Activated CD8-positive, alpha-beta memory T cell treated with anti-CD3 and anti-CD28 coated beads, Interleukin-2, amount 50 U/mL, for 1 hour (primary cell): Measurements from ENCODE around the gene MPZL1.

Experiments used
- DNase-seq: peaks from one replicate; pipeline ENCODE4 v3.0.0-alpha.2; 2020; ENCODE audit errors: extremely low read depth

MPZL1 gene

DNA sequence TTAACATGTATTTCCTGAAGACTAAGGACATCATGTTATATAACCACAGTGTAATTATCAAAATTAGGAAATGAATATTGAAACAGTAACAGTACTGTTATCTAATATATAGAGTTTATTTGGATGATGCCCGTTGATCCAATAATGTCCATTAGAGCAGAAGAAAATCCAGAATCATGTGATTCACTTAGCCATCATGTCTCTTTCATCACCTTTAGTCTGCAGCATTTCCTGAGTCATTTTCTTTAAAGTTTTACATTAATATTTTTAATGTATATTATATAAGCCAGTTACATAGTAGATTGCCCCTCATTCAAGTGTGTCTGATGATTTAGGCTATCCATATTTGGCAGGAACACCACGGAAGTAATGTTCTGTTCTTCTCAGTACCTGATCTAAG, 28.9 kb downstream of the MPZL1 start:
- DNase-seq = no peak

DNA sequence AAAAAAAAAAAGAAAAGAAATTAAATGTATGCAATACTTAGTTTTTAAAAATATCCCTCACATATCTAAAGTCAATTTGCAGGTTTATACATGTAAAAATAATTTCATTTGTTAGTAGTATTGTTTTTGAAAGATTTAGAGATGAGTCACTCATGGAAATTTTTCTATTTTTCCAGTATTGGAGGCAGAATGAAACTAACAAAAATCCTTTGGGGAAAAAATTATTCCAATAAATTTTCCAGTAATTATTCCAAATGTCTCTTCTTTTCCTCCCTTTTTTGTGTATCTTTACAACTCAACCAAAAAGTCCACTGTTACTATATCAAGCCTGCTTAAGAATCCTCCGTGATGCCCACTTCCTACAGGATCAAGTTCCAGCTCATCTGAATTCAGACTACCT, 29.9 kb downstream of the MPZL1 start:
- DNase-seq = no peak

DNA sequence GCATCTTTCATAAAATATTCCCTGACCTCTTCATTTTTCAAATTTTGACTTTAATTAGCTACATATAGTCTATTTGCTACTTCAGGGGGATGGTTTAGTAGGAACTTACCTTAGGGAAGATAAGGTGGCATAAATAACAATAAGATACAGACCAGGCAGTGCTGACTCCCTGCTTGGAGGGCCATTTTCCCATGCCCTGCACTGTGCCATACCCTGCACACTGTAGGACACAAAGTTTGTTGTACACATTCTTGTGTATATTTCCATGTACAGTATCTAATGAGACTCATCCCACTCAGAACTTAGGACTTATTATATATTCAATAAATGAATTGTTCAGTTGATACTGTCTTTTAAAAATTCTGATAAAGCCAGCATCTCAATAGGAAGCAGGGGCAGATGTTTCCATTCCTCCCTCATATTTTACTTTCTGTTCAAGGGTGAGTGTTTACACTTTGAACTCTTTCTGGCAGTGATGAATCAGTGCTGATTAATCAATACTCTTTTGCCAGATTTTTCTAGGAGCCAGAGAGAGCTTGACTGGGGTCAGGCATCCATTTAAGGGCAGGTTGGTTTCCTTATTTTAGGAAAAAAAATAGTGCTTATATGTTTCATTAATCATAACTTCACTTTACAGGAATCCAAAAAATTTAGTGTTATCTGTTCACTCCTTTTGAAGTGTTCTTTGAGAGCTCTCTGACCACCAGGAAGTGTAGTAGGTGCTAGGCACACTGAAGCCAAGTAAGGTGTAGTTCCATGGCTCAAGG, 30.6 kb downstream of the MPZL1 start:
- no peak for DNase-seq

DNA sequence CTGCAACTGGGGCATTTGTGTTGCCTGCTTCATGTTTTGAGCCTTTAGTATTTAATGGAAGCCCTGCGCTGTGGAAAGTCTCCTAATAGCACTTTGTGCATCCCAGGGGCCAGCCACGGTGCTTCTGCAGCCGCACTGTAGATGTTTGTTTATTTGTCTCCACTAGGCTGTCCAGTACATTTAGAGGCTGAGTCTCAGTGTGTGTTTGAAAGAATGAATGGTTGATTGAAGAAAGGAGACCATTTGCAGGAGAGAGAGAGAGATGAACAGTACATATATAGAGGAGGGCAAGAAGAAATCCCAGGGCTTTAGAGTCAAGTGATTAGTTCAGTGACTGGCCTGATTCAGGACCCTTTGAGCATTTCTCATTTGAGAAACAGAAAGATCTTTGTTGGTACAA, 33.9 kb downstream of the MPZL1 start:
- no peak for DNase-seq

DNA sequence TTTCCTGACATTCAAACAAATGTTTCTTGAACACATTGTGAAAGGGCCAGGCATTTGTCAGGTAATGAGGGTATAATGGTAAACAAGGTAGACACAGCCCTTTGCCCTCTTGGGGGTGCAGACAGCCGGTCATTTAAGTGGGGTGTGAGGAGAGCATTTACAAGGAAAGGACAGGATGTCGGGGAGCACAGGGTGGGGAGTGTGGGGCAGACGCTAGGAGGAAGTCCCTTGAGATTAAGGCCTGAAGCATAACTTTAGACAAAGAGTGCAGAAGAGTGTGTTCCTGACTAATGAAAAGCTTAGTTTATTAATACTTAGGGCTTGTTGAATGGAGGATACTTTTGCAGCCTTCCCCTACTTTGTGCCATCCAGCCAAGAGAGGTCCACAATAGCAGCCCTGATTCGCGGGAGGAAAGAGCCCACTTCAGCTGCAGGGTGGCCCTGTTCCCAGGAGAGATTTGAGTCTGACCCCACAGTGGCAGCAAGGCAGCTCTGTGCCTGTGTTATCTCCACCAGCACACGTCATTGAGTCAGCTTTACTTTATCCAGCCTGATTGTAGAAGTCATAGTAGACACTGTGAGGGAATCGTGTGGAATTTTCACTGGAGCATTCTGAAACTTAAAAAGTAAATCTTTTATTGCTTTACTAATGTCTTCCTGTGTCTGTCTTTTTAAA, 35.1 kb downstream of the MPZL1 start:
- no peak for DNase-seq

DNA sequence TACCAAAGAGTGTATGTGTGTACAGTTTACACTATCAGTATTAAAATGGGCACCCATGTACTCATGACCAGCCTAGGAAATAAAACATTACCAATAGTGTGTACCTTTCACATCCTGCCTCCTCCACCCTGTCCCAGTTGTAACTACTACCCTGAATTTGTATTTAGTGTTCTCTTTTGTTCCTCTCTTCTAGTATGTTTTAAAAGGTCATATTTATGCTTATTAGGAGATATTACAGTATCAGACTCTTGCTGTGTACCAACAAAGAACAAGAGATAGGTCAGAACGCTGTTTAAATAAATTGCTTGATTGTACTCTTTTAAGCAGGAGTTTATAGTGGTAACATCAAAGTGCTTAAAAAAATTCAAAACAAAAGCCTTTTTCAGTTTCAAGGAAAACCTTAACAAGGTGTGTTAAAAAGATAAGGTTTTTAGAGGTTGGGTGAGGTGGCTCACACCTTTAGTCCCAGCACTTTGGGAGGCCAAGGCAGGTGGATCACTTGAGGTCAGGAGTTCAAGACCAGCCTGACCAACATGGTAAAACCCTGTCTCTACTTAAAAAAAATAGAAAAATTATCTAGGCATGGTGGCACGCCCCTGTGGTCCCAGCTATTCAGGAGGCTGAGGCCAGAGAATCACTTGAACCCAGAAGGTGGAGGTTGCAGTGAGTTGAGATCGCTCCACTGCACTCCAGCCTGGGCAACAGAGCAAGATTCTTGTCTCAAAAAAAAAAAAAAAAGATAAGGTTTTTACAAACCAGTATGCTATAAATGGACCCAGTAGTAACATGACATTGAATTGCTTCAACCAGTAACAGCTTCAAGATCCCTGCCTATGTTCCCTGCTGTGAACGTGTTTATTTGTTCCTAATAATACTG, 35.9 kb downstream of the MPZL1 start:
- DNase-seq = no peak

DNA sequence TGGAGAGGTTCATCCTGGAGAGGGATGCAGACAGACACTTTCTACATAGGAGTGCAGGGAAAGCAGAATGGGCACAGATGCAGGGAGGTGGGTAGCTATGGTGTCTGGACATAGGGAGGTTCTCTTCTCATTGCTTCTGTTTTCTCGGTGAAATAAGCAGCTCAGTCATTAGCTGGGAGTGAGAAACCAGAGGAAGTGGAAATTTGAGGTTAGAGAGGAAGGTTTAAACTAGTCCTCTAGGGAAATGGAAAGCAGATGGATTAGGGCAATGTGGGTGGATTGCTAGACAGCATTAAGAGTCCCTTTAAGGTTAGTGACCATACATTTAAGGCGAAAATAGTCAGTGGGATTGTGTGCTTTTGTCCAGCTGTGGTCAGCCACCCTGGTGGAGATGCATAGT, 39.6 kb downstream of the MPZL1 start:
- no peak for DNase-seq

DNA sequence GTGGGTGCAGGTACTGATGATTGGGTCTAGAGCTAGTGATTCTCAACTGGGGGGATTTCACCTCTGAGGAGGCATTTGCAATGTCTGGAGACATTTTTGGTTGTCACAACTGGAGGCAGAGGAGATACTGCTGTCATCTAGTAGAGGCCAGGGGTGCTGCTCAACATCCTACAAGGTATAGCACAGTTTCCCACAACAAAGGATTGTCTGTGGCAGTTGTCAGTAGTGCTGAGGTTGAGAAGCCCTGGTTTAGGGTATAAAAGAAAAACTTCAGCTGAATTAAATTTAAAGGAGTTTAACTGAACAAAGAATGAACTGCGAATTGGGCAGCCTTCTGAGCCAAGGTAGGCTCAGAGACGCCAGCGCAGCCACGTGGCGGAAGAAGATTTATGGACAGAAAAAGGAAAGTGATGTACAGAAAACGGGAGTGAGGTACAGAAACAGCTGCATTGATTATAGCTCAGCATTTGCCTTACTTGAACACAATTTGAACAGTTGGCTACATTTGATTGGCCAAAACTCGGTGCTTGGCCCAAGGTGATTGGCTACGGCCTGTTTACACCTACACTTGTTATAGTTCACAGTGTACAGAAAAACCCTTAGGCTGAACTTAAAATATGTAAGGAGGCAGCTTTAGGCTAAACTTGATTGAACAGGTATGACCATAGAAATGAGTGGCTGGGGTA, 40.4 kb downstream of the MPZL1 start:
- DNase-seq = no peak

DNA sequence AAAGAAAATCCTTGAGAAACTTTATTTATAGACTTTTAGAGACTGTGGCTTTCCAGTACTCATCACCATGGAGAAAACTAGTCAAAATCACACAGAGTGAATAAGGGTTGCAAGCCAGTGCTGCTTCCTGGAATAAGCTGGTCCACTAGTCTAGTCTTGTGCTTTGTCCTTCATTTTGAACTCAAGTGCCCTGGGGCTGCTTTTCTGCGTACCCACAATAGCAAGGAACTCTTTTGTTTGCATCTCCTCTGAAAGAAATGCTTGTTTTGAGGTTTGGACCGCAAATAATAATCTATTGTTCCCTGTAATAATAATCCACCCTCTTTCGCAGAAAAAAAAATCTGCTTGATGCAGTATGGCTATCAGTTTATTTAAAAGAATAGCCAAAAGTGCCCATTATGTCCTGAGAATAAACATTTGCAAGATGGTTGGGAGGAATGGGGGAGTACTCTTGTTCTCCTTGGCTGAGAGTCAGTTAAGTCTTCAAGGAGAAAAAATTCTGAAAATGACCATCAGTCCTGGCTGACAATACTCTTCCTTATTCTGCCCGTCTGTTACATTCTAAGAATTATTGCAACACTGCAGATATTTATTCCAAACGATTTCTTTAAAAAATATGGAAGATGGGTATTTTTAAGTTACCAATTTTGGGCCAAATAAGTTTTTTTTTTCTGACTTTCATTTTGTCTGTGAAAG, 41.9 kb downstream of the MPZL1 start:
- no peak for DNase-seq

DNA sequence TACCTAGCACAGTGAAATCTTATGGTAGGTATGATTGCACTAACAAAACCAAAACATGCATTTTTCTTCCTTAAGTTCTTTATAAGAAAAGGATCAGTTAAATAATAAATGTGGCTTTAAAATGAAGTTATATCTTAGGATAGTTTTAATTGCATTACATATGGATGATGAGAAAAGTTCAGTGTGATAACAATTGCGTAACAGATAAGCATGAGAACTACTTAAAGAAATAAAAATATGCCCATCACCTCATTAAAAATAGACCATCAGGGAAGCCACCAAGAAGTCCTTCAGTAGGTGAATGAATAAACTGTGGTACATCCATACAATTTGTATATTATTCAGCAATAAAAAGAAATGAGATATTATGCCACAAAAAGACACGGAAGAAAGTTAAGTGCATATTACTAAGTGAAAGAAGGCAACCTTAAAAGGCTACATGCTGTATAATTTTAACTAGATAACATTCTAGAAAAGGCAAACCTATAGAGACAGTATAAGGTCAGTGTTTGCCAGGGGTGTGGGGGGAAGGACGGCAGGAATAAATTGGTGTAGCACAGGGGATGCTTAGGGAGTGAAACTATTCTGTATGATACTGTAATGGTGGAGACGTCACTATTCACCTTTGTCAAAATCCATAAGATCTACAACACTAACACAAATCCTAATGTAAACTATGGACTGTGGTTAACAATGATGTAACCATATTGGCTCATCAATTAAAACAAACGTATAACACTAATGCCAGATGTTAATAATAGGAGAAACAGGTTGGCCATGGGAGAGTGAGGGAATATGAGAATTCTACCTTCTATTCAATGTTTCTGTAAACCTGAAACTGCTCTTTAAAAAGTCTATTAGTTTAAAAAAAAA, 42.9 kb downstream of the MPZL1 start:
- no peak for DNase-seq

DNA sequence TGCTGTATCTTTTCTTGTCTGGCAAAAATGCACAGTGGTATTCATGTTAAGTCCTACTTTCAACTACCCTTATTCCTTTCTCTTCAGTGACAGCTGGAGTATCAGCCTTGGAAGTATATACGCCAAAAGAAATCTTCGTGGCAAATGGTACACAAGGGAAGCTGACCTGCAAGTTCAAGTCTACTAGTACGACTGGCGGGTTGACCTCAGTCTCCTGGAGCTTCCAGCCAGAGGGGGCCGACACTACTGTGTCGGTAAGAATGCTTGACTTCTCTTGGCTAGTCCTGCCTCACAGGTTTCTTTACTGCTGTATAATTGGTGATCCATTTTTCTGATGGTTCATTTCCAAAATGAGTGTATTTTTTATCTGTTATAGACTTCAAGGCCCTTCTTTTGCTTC, 43.7 kb downstream of the MPZL1 start:
- DNase-seq = no peak

DNA sequence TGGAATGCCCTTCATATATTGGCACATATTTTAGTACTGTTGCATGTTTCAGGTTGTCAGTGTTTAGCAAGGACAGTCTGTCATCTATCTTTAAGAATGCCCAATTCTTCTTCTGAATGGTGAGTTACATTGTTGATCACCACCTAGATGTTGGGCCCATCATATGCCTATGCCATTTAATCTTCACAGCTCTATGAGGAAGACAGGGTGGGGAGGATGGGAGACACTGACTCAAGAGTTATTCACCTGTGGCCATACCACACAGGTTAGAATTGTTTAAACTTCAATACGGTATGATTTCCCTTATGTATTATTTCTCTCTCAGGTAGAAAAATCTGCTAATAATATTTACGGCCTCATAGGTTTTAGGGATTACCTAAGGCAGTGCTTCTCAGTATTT, 44.8 kb downstream of the MPZL1 start:
- DNase-seq = no peak

DNA sequence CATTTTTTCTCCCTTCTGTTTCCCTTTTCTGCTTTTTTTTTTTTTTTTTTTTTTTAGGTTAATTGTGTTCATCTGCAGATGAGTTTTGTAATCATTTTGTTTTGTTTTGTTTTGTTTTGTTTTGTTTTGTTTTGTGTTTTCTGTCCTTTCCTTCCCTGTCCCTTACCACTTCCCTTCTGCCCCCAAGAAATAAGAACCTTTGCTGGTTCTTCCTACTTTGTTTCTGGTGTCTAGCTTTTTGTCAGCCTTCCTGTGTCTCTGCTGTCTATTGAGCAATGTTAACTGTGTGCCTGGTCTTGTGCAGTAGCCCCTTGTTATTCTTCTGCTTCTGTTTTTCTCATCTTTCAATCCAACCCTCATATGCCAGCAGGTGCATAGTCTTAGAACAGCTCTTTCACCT, 46.0 kb downstream of the MPZL1 start:
- no peak for DNase-seq

DNA sequence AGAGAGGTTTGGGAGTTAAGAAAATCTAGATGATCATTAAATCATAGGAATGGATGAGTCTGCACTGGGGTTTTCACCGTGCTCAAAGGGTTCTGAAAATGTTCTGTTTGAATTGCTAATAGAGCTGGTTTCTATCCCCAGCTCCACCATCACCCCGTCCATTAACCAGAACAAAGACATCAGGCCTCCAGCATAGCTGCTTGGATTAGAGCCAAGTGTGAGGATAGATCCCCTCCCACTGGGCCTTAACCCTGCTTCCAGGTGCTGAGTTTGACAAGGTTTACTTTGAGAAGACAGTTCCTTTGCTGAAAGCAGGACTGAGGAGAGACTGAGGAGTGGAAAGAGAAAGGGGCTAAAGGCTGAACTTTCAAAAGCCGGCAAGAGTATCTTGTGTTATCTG, 48.3 kb downstream of the MPZL1 start:
- DNase-seq = no peak

DNA sequence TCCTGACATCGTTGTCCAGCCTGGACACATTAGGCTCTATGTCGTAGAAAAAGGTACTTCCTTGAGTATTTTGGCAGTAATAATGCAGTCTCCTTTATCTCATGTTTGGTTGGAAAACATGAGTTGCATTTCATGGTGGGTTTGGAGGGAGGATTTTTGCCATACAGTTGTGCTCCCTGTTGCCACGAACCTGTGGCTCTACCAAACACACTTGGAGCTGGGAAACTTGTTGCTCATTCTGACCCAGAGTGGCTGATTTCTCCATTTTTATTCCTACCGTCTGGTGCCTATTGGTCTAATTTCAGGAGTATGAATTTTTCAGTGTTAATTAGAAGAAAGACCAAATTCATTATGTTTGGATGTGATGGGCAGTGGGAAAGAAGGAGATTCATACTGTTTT, 50.7 kb downstream of the MPZL1 start:
- no peak for DNase-seq

DNA sequence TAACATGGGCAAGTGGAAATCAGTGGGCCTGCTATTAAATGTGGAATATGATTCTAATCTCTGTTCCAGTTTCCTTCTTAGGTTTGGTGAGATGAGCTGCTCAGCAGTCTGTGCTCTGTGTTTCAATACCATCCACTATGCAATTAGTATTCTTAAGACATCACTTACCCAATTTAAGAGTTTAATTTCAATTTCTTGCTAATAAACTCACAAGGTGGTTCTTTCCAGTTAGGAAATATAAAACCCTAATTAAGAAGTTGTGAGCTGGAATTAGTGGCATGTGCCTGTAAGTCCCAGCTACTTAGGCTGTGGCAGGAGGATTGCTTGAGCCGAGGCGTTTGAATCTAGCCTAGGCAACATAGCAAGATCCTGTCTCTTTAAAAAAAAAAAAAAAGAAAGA, 51.7 kb downstream of the MPZL1 start:
- DNase-seq = no peak

DNA sequence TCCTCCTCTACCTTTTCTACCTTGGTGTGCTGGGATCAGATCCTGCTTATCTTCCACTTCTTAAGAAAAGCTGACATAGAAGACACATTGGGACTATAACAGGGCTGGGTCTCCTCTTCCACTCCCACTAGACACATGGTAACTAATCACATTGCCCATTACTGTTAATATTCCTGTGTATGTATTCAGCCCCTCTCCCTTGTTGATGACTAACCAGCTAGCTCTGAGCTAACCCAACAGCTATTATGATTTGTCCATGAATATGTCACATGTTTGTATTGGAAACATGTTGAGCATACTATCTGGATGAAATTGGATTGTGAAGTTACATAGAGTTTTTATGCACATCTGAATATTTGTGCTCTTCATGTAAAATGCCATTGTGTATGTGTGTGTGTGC, 52.9 kb downstream of the MPZL1 start:
- no peak for DNase-seq

DNA sequence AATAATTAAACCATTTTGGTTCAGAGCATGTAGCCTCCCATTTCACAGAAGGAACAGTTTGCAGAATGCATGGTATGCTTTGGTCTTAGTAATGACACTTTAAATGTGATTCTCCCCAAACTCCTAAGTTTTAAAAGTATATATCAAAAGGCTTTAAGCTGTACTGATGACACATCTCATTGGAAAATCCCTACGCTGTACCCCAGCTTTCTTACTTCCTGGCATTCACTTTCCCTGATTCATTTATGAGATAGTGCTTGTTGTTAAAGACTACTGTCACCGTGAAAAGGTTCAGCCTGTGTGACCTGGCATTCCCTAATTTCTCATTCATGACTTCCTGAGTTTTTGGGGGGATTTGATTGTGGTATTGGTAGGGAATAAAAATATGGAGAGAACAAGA, 53.4 kb downstream of the MPZL1 start:
- DNase-seq = no peak

DNA sequence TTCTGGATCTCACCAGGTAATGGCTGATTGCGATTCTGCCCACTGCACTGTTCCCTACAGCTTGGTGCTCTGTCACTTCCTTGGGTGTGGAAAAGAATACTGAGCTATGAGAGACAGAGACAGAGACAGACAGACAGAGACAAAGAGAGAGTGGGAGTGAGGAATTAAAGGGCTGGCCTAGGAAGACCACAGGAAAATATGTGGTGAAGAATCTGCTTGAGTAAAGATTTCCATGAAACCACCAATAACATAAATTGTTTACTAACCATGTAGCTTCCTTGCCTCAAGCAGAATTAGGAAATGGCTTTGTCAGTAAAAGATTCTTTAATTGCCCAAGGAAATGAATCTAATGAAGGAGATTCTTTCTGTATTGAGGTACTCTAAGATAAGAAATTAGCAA, 54.4 kb downstream of the MPZL1 start:
- DNase-seq = no peak

DNA sequence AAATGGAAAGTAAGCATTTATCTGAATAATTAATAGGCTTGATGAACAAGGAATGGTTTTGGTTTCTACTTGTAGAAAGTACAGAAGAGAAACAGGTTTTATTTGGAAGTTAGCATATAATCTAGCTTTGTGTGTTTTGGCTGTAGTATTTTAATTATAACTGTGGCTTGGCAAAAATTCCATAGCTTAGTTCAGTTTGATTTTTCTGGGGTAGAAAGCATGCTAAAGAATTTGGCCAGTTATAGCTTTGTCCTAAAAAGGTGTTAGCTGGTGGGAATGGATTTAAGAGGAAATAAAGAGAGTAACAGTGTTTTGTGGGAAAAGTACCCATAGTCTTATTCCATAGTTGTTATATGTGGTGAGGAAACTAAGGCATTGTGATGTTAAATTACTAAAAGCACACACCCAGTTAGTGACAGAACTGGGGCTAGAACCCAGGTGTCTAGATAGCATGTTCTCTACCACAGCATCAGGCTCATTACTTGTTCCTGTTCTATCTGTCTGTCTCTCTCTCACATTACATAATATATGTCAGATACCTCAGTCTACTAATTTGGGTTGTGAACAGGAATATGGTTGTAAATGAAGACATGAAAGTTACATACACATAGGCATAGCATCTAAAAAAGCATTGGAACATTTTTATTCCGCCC, 55.0 kb downstream of the MPZL1 start:
- no peak for DNase-seq
